SK-N-SH (cell line): ENCODE results near the gene LRRC36. TPM values are rescaled to one million over a fixed set of nuclear protein-coding genes. Genes with fewer than 3 reads are reported as not detected.

Experiments used
- CTCF ChIA-PET: fragments of 300-600, 350-600 bp; formaldehyde crosslinking; extraction: SDS; loops from one replicate; lab custom pipeline; 2021; lab: Yijun Ruan, JAX
- POLR2A ChIA-PET: fragments of 350-600 bp; sonication (Branson Sonifier 250); formaldehyde crosslinking; extraction: SDS; loops from one replicate; lab custom pipeline; 2020; ENCODE audit warnings: antibody characterized with exemption, inconsistent platforms; lab: Yijun Ruan, JAX
- DNase-seq: peaks from one replicate; pipeline ENCODE4 v3.0.0; 2012
- H2AFZ ChIP-seq: fragments of 200-600 bp; sonication (generic); 2 replicates; pipeline ENCODE4 v1.8.1; 2016; ENCODE audit warnings: antibody characterized with exemption, mild to moderate bottlenecking, low read depth
- H3F3A ChIP-seq: fragments of 200-600 bp; sonication (generic); replicated peaks from 2 replicates; pipeline ENCODE3; 2016; ENCODE audit warnings: antibody characterized with exemption, mild to moderate bottlenecking; ENCODE audit not compliant: insufficient read depth
- H3K27ac ChIP-seq, 2 experiments: fragments of 200-500 bp in 1 of 2; fragments of 200-600 bp in 1 of 2; sonication (Bioruptor generic) in 1 of 2; sonication (generic), shearing (Covaris generic) in 1 of 2; 2 replicates each; pipeline versions ENCODE4 v1.5.1 to v1.6.1; 2014 to 2016; ENCODE audit warnings: low read depth in 2 of 2, inconsistent platforms in 1 of 2, low read length in 1 of 2, mild to moderate bottlenecking in 1 of 2, mixed read lengths in 1 of 2
- H3K27me3 ChIP-seq: fragments of 200-600 bp; sonication (generic), shearing (Covaris generic); 2 replicates; pipeline ENCODE4 v1.6.1; 2016; ENCODE audit warnings: mixed run types; ENCODE audit not compliant: insufficient read depth
- H3K36me3 ChIP-seq, 2 experiments: fragments of 200-500 bp in 1 of 2; fragments of 200-600 bp in 1 of 2; sonication (Bioruptor generic) in 1 of 2; sonication (generic) in 1 of 2; replicated peaks in 1 of 2; 2 replicates each; pipeline versions ENCODE3 to v1.5.1; 2014 to 2016; ENCODE audit warnings: low read length in 1 of 2, mild to moderate bottlenecking in 1 of 2; ENCODE audit not compliant: insufficient read depth in 2 of 2, control insufficient read depth in 1 of 2
- H3K4me1 ChIP-seq, 2 experiments: fragments of 200-500 bp in 1 of 2; fragments of 200-600 bp in 1 of 2; sonication (Bioruptor generic) in 1 of 2; sonication (generic), shearing (Covaris generic) in 1 of 2; 2 replicates each; pipeline versions ENCODE4 v1.5.1 to v1.6.1; 2014 to 2016; ENCODE audit warnings: low read depth in 1 of 2, low read length in 1 of 2, mixed run types in 1 of 2; ENCODE audit not compliant: insufficient read depth in 2 of 2, control insufficient read depth in 1 of 2
- H3K4me2 ChIP-seq: fragments of 200-600 bp; sonication (generic), shearing (Covaris generic); 2 replicates; pipeline ENCODE4 v1.6.1; 2017; ENCODE audit warnings: mixed run types
- H3K4me3 ChIP-seq, 2 experiments: fragments of 200-500 bp in 1 of 2; fragments of 200-600 bp in 1 of 2; sonication (Bioruptor generic) in 1 of 2; sonication (generic), shearing (Covaris generic) in 1 of 2; 2 replicates each; pipeline versions ENCODE4 v1.5.1 to v1.8.1; 2014 to 2016; ENCODE audit warnings: low read depth in 2 of 2, inconsistent platforms in 1 of 2, low read length in 1 of 2, mild to moderate bottlenecking in 1 of 2, mixed read lengths in 1 of 2, moderate library complexity in 1 of 2
- H3K79me2 ChIP-seq: fragments of 200-600 bp; sonication (generic); 2 replicates; pipeline ENCODE4 v1.8.1; 2017; ENCODE audit warnings: mild to moderate bottlenecking; ENCODE audit not compliant: insufficient read depth
- H3K9ac ChIP-seq: fragments of 200-600 bp; sonication (generic); 2 replicates; pipeline ENCODE4 v1.6.1; 2017; ENCODE audit warnings: mixed run types
- H3K9me2 ChIP-seq: fragments of 200-600 bp; sonication (generic); 2 replicates; pipeline ENCODE4 v1.6.1; 2017; ENCODE audit warnings: mixed run types
- H3K9me3 ChIP-seq: fragments of 200-600 bp; sonication (generic); 2 replicates; pipeline ENCODE4 v1.6.1; 2017; ENCODE audit warnings: mixed run types, mild to moderate bottlenecking, moderate library complexity
- H4K20me1 ChIP-seq: fragments of 200-600 bp; sonication (generic); 2 replicates; pipeline ENCODE4 v1.6.1; 2017; ENCODE audit warnings: mild to moderate bottlenecking, mixed run types; ENCODE audit not compliant: insufficient read depth
- ELF1 ChIP-seq: IDR thresholded peaks from 2 replicates; pipeline ENCODE4 v1.4.0; 2012
- EP300 ChIP-seq, 2 experiments: IDR thresholded peaks; 2 replicates each; pipeline versions ENCODE4 v1.4.0 to v1.6.1; 2012; ENCODE audit warnings: borderline replicate concordance in 1 of 2, low read depth in 1 of 2, low read length in 1 of 2
- FOSL2 ChIP-seq: IDR thresholded peaks from 2 replicates; pipeline ENCODE4 v1.4.0; 2012; ENCODE audit warnings: low read depth, mild to moderate bottlenecking, moderate library complexity, borderline replicate concordance
- FOXM1 ChIP-seq: IDR thresholded peaks from 2 replicates; pipeline ENCODE4 v1.4.0; 2012; ENCODE audit warnings: low read depth, mild to moderate bottlenecking
- GATA2 ChIP-seq: sonication (generic); formaldehyde crosslinking; IDR thresholded peaks from 2 replicates; pipeline ENCODE4 v1.5.0; 2020; ENCODE audit warnings: mild to moderate bottlenecking, missing genetic modification reagents
- JUND ChIP-seq: IDR thresholded peaks from 2 replicates; pipeline ENCODE4 v1.4.0; 2012
- MEF2A ChIP-seq: IDR thresholded peaks from 2 replicates; pipeline ENCODE4 v1.4.0; 2012; ENCODE audit warnings: low read depth, borderline replicate concordance
- MXI1 ChIP-seq: IDR thresholded peaks from 2 replicates; pipeline ENCODE4 v1.6.1; 2012; ENCODE audit warnings: mild to moderate bottlenecking, low read depth, low read length, improper control_type of control experiment
- NRF1 ChIP-seq: IDR thresholded peaks from 2 replicates; pipeline ENCODE4 v1.6.1; 2012; ENCODE audit warnings: low read depth, mild to moderate bottlenecking, low read length
- POLR2AphosphoS5 ChIP-seq: IDR thresholded peaks from 2 replicates; pipeline ENCODE4 v1.6.1; 2012; ENCODE audit warnings: low read depth, low read length
- RFX5 ChIP-seq: IDR thresholded peaks from 2 replicates; pipeline ENCODE4 v1.6.1; 2012; ENCODE audit warnings: mild to moderate bottlenecking, improper control_type of control experiment, low read length
- SIN3A ChIP-seq: IDR thresholded peaks from 2 replicates; pipeline ENCODE4 v1.6.1; 2012; ENCODE audit warnings: low read depth, mild to moderate bottlenecking, low read length, moderate library complexity, borderline replicate concordance
- SMC3 ChIP-seq: IDR thresholded peaks from 2 replicates; pipeline ENCODE4 v1.6.1; 2012; ENCODE audit warnings: low read depth, low read length, improper control_type of control experiment
- TAF1 ChIP-seq: IDR thresholded peaks from 2 replicates; pipeline ENCODE4 v1.6.1; 2012; ENCODE audit warnings: low read depth, mild to moderate bottlenecking, low read length, moderate library complexity, borderline replicate concordance
- WGBS: methylation state at CpG from one replicate; pipeline ENCODE4 v1.1.6; 2017; ENCODE audit warnings: low lambda C conversion rate; 5-methylcytosine and 5-hydroxymethylcytosine counted together
- polyA plus RNA-seq, 3 experiments: library from polyadenylated mRNA; depleted of rRNA; stranded (reverse); fragments of >200 nt; gene quantifications; 2 replicates each; pipeline ENCODE4 v1.2.3, GENCODE V29; 2012
- TF ChIP-seq, protein P1 (sequence below): fragments of 150-350 bp; IDR thresholded peaks from 2 replicates; pipeline ENCODE4 v1.6.1; 2016; ENCODE audit warnings: mild to moderate bottlenecking, low read depth, low read length
- TF ChIP-seq, protein P2 (sequence below): fragments of 200-600 bp; sonication (generic); IDR thresholded peaks from 2 replicates; pipeline ENCODE4 v1.6.1; 2017; ENCODE audit warnings: antibody characterized with exemption, mild to moderate bottlenecking, moderate library complexity
- TF ChIP-seq, protein P3 (sequence below): IDR thresholded peaks from 2 replicates; pipeline ENCODE4; 2012
- TF ChIP-seq, protein P4 (sequence below): fragments of 150-350 bp; IDR thresholded peaks from 2 replicates; pipeline ENCODE4 v1.6.1; 2017; ENCODE audit warnings: antibody characterized with exemption, low read length, low read depth, borderline replicate concordance
- TF ChIP-seq, protein P5 (sequence below): IDR thresholded peaks from 2 replicates; pipeline ENCODE4 v1.6.1; 2012; ENCODE audit warnings: mild to moderate bottlenecking, low read depth, low read length, moderate library complexity
- TF ChIP-seq, protein P6 (sequence below): IDR thresholded peaks from 2 replicates; pipeline ENCODE4 v1.4.0; 2012; ENCODE audit warnings: low read depth, borderline replicate concordance

LRRC36 gene
- polyA plus RNA-seq, 1 of the 3 experiments (the other 2 are of a cell fraction) = 0.92 TPM

DNA sequence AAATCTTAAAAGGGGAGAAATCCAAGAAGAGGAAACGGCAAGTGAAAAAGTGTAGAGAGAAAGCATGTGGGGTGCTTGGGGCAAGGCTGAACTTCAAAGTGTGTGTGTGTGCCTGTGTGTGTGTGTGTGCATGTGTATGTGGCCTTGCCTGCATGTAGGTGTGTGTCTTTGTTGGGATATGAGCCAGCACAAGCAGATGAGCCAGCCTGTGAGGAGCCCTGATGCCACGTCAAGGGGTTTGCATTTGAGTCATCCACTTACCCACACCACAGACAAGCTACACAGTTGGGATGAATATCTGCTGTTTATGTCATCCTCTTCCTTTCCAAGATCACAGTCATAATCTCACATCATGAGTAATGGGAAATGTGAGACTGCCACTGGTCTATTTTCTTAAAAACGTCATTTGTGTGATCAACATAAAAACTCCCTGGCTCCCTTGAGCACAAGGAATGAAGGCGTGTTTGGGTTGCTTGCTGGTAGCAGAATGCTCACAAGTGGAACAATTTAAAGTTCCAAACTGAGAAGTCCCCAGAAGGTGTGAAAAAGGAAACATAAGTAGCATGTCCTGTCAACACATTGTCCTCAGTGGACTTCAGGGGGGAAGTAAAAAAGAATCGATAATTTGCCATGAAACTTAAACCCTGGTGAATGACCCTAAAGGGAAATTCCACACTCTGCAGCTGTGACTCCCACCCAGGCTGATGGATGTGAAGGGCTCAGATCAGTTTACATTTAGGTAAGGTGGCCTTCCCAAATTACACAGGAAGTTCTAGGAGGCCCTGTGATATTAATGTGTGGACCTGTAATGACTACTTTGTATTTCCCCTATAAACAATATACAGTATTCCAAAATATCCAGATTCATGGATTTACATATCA, 14.8 kb upstream of the LRRC36 start:
- Histone ChIP-seq H3K27ac (peak overlapping the region in 1 of 2 experiments; percentile 93; a peak in 2 of 4 replicates), H3K9ac (peak overlapping the region; percentile 55), H3K9me2 (no peaks in the 10 kb centered on the region), H3K36me3 (no peaks in the 10 kb centered on the region), H3K4me1 (peaks cover 0 to 13% of the 10 kb centered on the region in 2 experiments; a peak in 1 of 4 replicates), H3K79me2 (no peaks in the 10 kb centered on the region), H3K9me3 (no peaks in the 10 kb centered on the region), H4K20me1 (no peaks in the 10 kb centered on the region), H2AFZ (peak overlapping the region; percentile 43; the same call in 1 of the 2 replicates), H3F3A (peaks cover 9% of the 10 kb centered on the region), H3K4me2 (peak overlapping the region; percentile 20; the same call in 1 of the 2 replicates), H3K27me3 (no peaks in the 10 kb centered on the region), H3K4me3 (no peak overlapping the region)
- CTCF ChIA-PET = no interaction called here
- POLR2A ChIA-PET = no interaction called here
- DNase-seq = peak; percentile 21
- 27% methylated on average over 5 of the region's 5 CpGs for WGBS
- TF ChIP-seq FOXM1 = no peak
- peak; percentile 50; the same call in 1 of the 2 replicates for TF ChIP-seq POLR2AphosphoS5
- TF ChIP-seq JUND = peak; percentile 93
- peak in 1 of 2 experiments; percentile 62; a peak in 1 of 4 replicates for TF ChIP-seq EP300 (IDR thresholded peaks at IDR 0.05; ENCODE audit: borderline replicate concordance in 1 of 2, low read depth in 1 of 2, low read length in 1 of 2)
- TF ChIP-seq, protein P1, sequence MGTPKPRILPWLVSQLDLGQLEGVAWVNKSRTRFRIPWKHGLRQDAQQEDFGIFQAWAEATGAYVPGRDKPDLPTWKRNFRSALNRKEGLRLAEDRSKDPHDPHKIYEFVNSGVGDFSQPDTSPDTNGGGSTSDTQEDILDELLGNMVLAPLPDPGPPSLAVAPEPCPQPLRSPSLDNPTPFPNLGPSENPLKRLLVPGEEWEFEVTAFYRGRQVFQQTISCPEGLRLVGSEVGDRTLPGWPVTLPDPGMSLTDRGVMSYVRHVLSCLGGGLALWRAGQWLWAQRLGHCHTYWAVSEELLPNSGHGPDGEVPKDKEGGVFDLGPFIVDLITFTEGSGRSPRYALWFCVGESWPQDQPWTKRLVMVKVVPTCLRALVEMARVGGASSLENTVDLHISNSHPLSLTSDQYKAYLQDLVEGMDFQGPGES = no peak
- no peak for TF ChIP-seq ELF1
- TF ChIP-seq SMC3 = no peak
- no peak for TF ChIP-seq RFX5
- TF ChIP-seq, protein P2, sequence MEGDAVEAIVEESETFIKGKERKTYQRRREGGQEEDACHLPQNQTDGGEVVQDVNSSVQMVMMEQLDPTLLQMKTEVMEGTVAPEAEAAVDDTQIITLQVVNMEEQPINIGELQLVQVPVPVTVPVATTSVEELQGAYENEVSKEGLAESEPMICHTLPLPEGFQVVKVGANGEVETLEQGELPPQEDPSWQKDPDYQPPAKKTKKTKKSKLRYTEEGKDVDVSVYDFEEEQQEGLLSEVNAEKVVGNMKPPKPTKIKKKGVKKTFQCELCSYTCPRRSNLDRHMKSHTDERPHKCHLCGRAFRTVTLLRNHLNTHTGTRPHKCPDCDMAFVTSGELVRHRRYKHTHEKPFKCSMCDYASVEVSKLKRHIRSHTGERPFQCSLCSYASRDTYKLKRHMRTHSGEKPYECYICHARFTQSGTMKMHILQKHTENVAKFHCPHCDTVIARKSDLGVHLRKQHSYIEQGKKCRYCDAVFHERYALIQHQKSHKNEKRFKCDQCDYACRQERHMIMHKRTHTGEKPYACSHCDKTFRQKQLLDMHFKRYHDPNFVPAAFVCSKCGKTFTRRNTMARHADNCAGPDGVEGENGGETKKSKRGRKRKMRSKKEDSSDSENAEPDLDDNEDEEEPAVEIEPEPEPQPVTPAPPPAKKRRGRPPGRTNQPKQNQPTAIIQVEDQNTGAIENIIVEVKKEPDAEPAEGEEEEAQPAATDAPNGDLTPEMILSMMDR = no peak
- TF ChIP-seq FOSL2 = peak; percentile 96
- TF ChIP-seq, protein P3, sequence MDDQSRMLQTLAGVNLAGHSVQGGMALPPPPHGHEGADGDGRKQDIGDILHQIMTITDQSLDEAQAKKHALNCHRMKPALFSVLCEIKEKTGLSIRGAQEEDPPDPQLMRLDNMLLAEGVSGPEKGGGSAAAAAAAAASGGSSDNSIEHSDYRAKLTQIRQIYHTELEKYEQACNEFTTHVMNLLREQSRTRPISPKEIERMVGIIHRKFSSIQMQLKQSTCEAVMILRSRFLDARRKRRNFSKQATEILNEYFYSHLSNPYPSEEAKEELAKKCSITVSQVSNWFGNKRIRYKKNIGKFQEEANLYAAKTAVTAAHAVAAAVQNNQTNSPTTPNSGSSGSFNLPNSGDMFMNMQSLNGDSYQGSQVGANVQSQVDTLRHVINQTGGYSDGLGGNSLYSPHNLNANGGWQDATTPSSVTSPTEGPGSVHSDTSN = peak; percentile 69
- no peak for TF ChIP-seq GATA2 (CRISPR knock-in tag)
- TF ChIP-seq, protein P4, sequence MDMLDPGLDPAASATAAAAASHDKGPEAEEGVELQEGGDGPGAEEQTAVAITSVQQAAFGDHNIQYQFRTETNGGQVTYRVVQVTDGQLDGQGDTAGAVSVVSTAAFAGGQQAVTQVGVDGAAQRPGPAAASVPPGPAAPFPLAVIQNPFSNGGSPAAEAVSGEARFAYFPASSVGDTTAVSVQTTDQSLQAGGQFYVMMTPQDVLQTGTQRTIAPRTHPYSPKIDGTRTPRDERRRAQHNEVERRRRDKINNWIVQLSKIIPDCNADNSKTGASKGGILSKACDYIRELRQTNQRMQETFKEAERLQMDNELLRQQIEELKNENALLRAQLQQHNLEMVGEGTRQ = no peak
- TF ChIP-seq, protein P5, sequence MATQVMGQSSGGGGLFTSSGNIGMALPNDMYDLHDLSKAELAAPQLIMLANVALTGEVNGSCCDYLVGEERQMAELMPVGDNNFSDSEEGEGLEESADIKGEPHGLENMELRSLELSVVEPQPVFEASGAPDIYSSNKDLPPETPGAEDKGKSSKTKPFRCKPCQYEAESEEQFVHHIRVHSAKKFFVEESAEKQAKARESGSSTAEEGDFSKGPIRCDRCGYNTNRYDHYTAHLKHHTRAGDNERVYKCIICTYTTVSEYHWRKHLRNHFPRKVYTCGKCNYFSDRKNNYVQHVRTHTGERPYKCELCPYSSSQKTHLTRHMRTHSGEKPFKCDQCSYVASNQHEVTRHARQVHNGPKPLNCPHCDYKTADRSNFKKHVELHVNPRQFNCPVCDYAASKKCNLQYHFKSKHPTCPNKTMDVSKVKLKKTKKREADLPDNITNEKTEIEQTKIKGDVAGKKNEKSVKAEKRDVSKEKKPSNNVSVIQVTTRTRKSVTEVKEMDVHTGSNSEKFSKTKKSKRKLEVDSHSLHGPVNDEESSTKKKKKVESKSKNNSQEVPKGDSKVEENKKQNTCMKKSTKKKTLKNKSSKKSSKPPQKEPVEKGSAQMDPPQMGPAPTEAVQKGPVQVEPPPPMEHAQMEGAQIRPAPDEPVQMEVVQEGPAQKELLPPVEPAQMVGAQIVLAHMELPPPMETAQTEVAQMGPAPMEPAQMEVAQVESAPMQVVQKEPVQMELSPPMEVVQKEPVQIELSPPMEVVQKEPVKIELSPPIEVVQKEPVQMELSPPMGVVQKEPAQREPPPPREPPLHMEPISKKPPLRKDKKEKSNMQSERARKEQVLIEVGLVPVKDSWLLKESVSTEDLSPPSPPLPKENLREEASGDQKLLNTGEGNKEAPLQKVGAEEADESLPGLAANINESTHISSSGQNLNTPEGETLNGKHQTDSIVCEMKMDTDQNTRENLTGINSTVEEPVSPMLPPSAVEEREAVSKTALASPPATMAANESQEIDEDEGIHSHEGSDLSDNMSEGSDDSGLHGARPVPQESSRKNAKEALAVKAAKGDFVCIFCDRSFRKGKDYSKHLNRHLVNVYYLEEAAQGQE = no peak
- TF ChIP-seq, protein P6, sequence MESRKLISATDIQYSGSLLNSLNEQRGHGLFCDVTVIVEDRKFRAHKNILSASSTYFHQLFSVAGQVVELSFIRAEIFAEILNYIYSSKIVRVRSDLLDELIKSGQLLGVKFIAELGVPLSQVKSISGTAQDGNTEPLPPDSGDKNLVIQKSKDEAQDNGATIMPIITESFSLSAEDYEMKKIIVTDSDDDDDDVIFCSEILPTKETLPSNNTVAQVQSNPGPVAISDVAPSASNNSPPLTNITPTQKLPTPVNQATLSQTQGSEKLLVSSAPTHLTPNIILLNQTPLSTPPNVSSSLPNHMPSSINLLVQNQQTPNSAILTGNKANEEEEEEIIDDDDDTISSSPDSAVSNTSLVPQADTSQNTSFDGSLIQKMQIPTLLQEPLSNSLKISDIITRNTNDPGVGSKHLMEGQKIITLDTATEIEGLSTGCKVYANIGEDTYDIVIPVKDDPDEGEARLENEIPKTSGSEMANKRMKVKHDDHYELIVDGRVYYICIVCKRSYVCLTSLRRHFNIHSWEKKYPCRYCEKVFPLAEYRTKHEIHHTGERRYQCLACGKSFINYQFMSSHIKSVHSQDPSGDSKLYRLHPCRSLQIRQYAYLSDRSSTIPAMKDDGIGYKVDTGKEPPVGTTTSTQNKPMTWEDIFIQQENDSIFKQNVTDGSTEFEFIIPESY = 0 out of 2 replicates have a peak, but pooled peaks have one; percentile 46
- no peak for TF ChIP-seq NRF1
- TF ChIP-seq MXI1 = no peak
- no peak; the same call in 1 of the 2 replicates for TF ChIP-seq MEF2A
- TF ChIP-seq SIN3A = no peak
- TF ChIP-seq TAF1 = no peak
